Measurements from ENCODE around the gene GABPB1.

DNA sequence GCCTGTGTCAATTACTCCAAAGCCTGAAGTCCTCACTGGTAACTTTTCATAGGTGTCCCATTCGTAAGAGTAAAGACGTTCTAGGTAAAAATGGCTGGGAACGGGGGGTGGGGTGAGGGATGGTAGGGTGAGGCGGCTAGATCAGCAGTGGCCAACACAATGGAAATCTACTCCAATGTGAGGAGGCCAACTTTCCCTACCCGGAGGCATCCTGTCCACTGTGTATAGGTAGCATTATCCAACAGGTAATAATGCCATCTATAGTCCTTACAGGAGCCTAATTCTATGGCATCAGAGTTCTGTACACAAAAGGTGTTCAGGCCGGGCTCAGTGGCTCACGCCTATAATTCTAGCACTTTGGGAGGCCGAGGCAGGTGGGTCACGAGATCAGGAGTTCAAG, 118.6 kb downstream of the GABPB1 start:
- TF ChIP-seq, protein P1, sequence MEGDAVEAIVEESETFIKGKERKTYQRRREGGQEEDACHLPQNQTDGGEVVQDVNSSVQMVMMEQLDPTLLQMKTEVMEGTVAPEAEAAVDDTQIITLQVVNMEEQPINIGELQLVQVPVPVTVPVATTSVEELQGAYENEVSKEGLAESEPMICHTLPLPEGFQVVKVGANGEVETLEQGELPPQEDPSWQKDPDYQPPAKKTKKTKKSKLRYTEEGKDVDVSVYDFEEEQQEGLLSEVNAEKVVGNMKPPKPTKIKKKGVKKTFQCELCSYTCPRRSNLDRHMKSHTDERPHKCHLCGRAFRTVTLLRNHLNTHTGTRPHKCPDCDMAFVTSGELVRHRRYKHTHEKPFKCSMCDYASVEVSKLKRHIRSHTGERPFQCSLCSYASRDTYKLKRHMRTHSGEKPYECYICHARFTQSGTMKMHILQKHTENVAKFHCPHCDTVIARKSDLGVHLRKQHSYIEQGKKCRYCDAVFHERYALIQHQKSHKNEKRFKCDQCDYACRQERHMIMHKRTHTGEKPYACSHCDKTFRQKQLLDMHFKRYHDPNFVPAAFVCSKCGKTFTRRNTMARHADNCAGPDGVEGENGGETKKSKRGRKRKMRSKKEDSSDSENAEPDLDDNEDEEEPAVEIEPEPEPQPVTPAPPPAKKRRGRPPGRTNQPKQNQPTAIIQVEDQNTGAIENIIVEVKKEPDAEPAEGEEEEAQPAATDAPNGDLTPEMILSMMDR (IDR thresholded peaks at IDR 0.05 in 4 of 5, conservative IDR thresholded peaks at IDR 0.05 in 1 of 5) = no peak
- TF ChIP-seq POLR2A (IDR thresholded peaks at IDR 0.05) = no peak
